HG03558 (cell line): Measurements from ENCODE around the gene ATP11B.

Experiments
- ATAC-seq: cut with Tn5 transposase; IDR thresholded peaks from one replicate; pipeline ENCODE4 v1.9.1; 2021; ENCODE audit warnings: moderate number of reproducible peaks; ENCODE audit not compliant: unreplicated experiment; ENCODE audit errors: extremely low read depth

ATP11B gene

GRCh38 chr3:182940266-182940808, 147.0 kb downstream of the ATP11B start:
- ATAC-seq, result no peak

GRCh38 chr3:182941719-182942118, 148.4 kb downstream of the ATP11B start:
- ATAC-seq, result no peak

GRCh38 chr3:182947888-182948287, 154.6 kb downstream of the ATP11B start:
- no peak for ATAC-seq

- no peak for ATAC-seq
Observed at GRCh38 chr3:182948305-182948704, 155.0 kb downstream of the ATP11B start.

- no peak for ATAC-seq
Observed at GRCh38 chr3:182949688-182950087, 156.4 kb downstream of the ATP11B start.

GRCh38 chr3:182954553-182955235, 161.4 kb downstream of the ATP11B start:
- ATAC-seq, result peak; percentile 69

- ATAC-seq, result no peak
Observed at GRCh38 chr3:182957226-182957625, 163.9 kb downstream of the ATP11B start.

GRCh38 chr3:182957676-182958266, 164.5 kb downstream of the ATP11B start:
- ATAC-seq, result no peak

- no peak for ATAC-seq
Observed at GRCh38 chr3:182959474-182960350, 166.4 kb downstream of the ATP11B start.

GRCh38 chr3:182962166-182962565, 168.9 kb downstream of the ATP11B start:
- ATAC-seq, result no peak

- no peak for ATAC-seq
Observed at GRCh38 chr3:182964179-182964578, 170.9 kb downstream of the ATP11B start.

GRCh38 chr3:182965861-182966366, 172.6 kb downstream of the ATP11B start:
- no peak for ATAC-seq

- ATAC-seq, result peak; percentile 35
Observed at GRCh38 chr3:182967218-182968204, 174.2 kb downstream of the ATP11B start.

GRCh38 chr3:182969277-182969676, 176.0 kb downstream of the ATP11B start:
- ATAC-seq, result no peak

- no peak for ATAC-seq
Observed at GRCh38 chr3:182969853-182970252, 176.5 kb downstream of the ATP11B start.

GRCh38 chr3:182970811-182971418, 177.6 kb downstream of the ATP11B start:
- ATAC-seq, result no peak
